Measurements from ENCODE around the gene UHRF2.

Gene UHRF2

DNA sequence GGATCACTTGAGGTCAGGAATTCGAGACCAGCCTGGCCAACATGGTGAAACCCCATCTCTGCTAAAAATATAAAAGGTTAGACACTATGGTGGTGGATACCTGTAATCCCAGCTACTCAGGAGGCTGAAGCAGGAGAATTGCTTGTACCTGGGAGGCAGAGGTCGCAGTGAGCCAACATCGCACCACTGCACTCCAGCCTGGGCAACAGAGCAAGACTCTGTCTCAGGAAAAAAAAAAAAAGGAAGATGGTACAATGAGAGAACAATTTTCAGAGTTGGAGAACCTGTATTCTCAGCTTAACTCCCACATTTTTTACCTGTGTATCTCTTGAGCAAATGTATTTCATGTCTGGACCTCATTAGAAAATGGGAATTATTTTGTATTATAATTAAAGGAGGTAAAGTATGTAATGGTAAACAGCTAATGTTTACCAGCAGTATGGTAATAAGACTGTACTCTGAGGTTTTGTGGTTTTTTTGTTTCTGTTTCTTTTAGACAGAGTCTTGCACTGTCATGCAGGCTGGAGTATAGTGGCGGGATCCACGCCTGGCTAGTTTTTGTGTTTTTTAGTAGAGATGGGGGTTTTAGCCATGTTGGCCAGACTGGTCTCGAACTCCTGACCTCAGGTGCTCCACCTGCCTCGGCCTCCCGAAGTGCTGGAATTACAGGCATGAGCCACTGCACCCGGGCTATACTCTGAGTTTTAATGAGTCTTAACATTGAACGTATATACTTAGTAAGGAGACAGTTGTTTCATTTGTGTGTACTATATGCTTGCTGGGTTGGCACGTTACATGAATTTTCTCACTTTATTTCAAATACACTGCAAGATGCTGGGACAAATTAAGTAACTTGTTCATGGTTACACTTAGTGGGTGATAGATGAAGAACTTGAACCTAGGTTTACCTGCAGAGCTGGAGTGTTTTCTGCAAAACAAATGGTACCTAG lies 16.2 kb downstream of the UHRF2 start:
- DNase-seq (ENCODE audit: low read depth, low spot score) = no peak
- Histone ChIP-seq H3K4me3 (ENCODE audit: insufficient read length, low read depth) (no peak overlapping the region), H3K9ac (ENCODE audit: insufficient read length, low read depth) (no peak overlapping the region), H3K36me3 (ENCODE audit: insufficient read depth, insufficient read length, low read length) (peaks cover 64% of the 10 kb centered on the region), H3K9me3 (ENCODE audit: insufficient read depth, low read length) (no peaks in the 10 kb centered on the region), H3K27me3 (ENCODE audit: insufficient read depth, insufficient read length) (no peaks in the 10 kb centered on the region), H3K4me1 (ENCODE audit: insufficient read depth, insufficient read length) (no peaks in the 10 kb centered on the region)
- TF ChIP-seq ZNF274 (IDR thresholded peaks at IDR 0.05; ENCODE audit: low read depth, low read length) = no peak
- no peak for TF ChIP-seq SUZ12 (IDR thresholded peaks at IDR 0.05; ENCODE audit: extremely low read depth, insufficient read depth, insufficient read length)
- TF ChIP-seq YY1 (IDR thresholded peaks at IDR 0.05; ENCODE audit: insufficient read depth, insufficient read length) = no peak

DNA sequence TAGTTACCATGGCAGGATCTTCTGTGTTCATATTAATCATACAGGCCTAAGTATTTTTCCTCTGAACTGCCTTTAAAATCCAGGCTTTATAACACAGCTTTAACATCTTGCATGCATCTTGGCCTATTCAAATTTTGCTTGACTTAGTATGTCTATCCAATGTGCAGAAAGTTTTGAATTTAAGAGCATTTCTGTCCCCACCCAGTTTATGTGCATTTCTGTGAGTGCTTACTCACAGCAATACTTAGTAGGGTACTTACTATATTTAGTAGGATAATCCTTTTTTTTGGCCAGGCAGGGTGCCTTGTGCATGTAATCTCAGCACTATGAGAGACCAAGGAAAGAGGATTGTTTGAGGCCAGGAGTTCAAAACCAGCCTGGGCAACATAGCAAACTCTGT lies 18.0 kb downstream of the UHRF2 start:
- Histone ChIP-seq H3K9me3 (ENCODE audit: insufficient read depth, low read length) (no peaks in the 10 kb centered on the region), H3K36me3 (ENCODE audit: insufficient read depth, insufficient read length, low read length) (peaks cover 67% of the 10 kb centered on the region), H3K4me1 (ENCODE audit: insufficient read depth, insufficient read length) (no peaks in the 10 kb centered on the region), H3K4me3 (ENCODE audit: insufficient read length, low read depth) (no peak overlapping the region), H3K9ac (ENCODE audit: insufficient read length, low read depth) (no peak overlapping the region), H3K27me3 (ENCODE audit: insufficient read depth, insufficient read length) (no peaks in the 10 kb centered on the region)
- TF ChIP-seq SUZ12 (IDR thresholded peaks at IDR 0.05; ENCODE audit: extremely low read depth, insufficient read depth, insufficient read length) (no peak), YY1 (IDR thresholded peaks at IDR 0.05; ENCODE audit: insufficient read depth, insufficient read length) (no peak), ZNF274 (IDR thresholded peaks at IDR 0.05; ENCODE audit: low read depth, low read length) (no peak)
- no peak for DNase-seq (ENCODE audit: low read depth, low spot score)

DNA sequence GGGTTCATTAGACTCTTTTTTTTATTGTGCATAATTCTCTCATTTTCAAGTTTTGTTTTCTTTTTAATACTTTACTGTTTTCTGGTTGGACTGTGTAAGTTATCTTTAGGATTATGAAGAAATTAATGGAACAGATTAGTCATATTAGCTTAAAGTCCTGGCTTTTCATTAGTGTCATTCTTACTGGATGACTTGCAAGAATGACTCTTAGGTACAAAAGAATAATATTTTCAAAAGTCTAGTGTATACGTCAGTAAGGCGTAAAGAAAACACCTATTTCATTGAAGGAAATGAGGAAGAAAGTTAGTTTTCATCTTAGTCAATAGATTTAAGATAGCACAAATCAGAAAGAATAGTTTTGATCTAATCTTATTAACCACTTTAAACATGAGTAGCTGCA lies 20.4 kb downstream of the UHRF2 start:
- DNase-seq (ENCODE audit: low read depth, low spot score) = no peak
- Histone ChIP-seq H3K9ac (ENCODE audit: insufficient read length, low read depth) (no peak overlapping the region), H3K27me3 (ENCODE audit: insufficient read depth, insufficient read length) (no peaks in the 10 kb centered on the region), H3K9me3 (ENCODE audit: insufficient read depth, low read length) (no peaks in the 10 kb centered on the region), H3K4me3 (ENCODE audit: insufficient read length, low read depth) (no peak overlapping the region), H3K4me1 (ENCODE audit: insufficient read depth, insufficient read length) (no peaks in the 10 kb centered on the region), H3K36me3 (ENCODE audit: insufficient read depth, insufficient read length, low read length) (peaks cover 74% of the 10 kb centered on the region)
- TF ChIP-seq SUZ12 (IDR thresholded peaks at IDR 0.05; ENCODE audit: extremely low read depth, insufficient read depth, insufficient read length) (no peak), ZNF274 (IDR thresholded peaks at IDR 0.05; ENCODE audit: low read depth, low read length) (no peak)

DNA sequence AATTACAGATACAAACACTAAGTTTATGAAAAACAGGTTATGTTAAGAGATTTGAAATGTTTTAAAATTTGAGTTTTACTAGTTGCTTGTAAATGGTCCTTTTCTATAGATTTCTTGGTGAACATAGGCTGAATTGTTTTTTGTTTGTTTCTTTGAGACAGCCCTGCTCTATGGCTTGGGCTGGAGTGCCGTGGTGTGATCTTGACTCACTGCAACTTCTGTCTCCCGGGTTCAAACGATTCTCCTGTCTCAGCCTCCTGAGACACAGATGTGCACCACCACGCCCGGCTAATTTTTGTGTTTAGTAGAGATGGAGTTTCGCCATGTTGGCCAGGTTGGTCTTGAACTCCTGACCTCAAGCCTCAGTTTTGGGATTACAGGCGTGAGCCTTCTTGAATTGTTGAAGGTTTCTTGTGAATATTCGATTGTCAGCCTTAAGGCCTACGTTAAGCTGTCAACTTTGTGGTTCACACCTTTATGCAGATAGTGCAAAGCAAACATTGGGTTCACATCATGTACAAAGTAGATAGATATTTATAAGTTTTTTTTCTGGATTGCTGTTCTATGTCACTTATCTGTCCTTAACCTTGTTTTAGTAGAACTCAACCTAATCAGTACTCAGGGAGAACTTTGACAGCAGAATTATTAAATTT lies 26.2 kb downstream of the UHRF2 start:
- peaks cover 75% of the 10 kb centered on the region for H3K36me3 ChIP-seq (ENCODE audit: insufficient read depth, insufficient read length, low read length)
- H3K27me3 ChIP-seq (ENCODE audit: insufficient read depth, insufficient read length) = no peaks in the 10 kb centered on the region
- no peak overlapping the region for H3K4me3 ChIP-seq (ENCODE audit: insufficient read length, low read depth)
- no peaks in the 10 kb centered on the region for H3K9me3 ChIP-seq (ENCODE audit: insufficient read depth, low read length)
- H3K9ac ChIP-seq (ENCODE audit: insufficient read length, low read depth) = no peak overlapping the region
- TF ChIP-seq YY1 (IDR thresholded peaks at IDR 0.05; ENCODE audit: insufficient read depth, insufficient read length) (no peak), ZNF274 (IDR thresholded peaks at IDR 0.05; ENCODE audit: low read depth, low read length) (no peak), SUZ12 (IDR thresholded peaks at IDR 0.05; ENCODE audit: extremely low read depth, insufficient read depth, insufficient read length) (no peak)
- H3K4me1 ChIP-seq (ENCODE audit: insufficient read depth, insufficient read length) = no peaks in the 10 kb centered on the region
- DNase-seq (ENCODE audit: low read depth, low spot score) = no peak

DNA sequence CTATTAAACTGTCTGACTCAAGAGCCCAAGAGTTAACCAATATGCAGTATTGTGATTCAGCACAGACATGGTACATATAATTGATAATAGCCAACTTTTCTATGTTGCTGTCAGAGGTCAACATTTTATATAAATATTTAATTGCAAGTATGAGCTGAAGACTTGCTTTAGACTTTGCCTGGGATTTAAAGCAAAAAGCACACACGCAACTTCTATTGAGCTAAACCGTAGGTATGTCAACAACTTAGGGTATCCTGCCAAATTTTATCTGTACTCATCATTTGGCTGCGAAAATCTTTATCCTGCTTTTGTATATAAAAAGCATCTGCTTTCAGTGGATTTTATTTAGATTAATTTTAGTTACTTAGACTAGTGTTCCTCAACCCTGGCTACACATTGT lies 27.4 kb downstream of the UHRF2 start:
- H3K4me3 ChIP-seq (ENCODE audit: insufficient read length, low read depth) = no peak overlapping the region
- H3K36me3 ChIP-seq (ENCODE audit: insufficient read depth, insufficient read length, low read length) = peaks cover 66% of the 10 kb centered on the region
- no peak overlapping the region for H3K9ac ChIP-seq (ENCODE audit: insufficient read length, low read depth)
- H3K27me3 ChIP-seq (ENCODE audit: insufficient read depth, insufficient read length) = no peaks in the 10 kb centered on the region
- DNase-seq (ENCODE audit: low read depth, low spot score) = no peak
- TF ChIP-seq SUZ12 (IDR thresholded peaks at IDR 0.05; ENCODE audit: extremely low read depth, insufficient read depth, insufficient read length) (no peak), ZNF274 (IDR thresholded peaks at IDR 0.05; ENCODE audit: low read depth, low read length) (no peak), YY1 (IDR thresholded peaks at IDR 0.05; ENCODE audit: insufficient read depth, insufficient read length) (no peak)
- no peaks in the 10 kb centered on the region for H3K9me3 ChIP-seq (ENCODE audit: insufficient read depth, low read length)
- no peaks in the 10 kb centered on the region for H3K4me1 ChIP-seq (ENCODE audit: insufficient read depth, insufficient read length)

DNA sequence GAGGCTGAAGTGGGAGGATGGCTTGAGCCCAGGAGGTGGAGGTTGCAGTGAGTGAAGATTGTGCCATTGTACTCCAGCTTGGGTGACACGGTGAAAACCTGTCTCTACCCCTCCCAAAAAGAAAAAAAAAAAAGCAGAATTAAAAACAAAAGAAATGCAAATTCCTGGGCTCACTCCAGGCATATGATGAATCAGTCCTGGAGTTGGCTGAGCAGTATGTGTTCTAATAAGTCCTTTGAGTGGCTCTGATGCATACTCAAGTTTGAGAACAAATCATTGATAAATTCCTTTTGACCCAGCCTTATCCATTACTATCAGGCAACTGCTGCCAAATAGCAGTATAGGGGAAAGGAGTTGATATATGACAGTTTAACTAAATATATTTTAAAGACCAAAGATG lies 28.3 kb downstream of the UHRF2 start:
- Histone ChIP-seq H3K36me3 (ENCODE audit: insufficient read depth, insufficient read length, low read length) (peaks cover 65% of the 10 kb centered on the region), H3K9me3 (ENCODE audit: insufficient read depth, low read length) (no peaks in the 10 kb centered on the region), H3K27me3 (ENCODE audit: insufficient read depth, insufficient read length) (no peaks in the 10 kb centered on the region), H3K9ac (ENCODE audit: insufficient read length, low read depth) (no peak overlapping the region), H3K4me1 (ENCODE audit: insufficient read depth, insufficient read length) (no peaks in the 10 kb centered on the region), H3K4me3 (ENCODE audit: insufficient read length, low read depth) (no peak overlapping the region)
- TF ChIP-seq YY1 (IDR thresholded peaks at IDR 0.05; ENCODE audit: insufficient read depth, insufficient read length) (no peak), ZNF274 (IDR thresholded peaks at IDR 0.05; ENCODE audit: low read depth, low read length) (no peak), SUZ12 (IDR thresholded peaks at IDR 0.05; ENCODE audit: extremely low read depth, insufficient read depth, insufficient read length) (no peak)
- DNase-seq (ENCODE audit: low read depth, low spot score) = no peak

DNA sequence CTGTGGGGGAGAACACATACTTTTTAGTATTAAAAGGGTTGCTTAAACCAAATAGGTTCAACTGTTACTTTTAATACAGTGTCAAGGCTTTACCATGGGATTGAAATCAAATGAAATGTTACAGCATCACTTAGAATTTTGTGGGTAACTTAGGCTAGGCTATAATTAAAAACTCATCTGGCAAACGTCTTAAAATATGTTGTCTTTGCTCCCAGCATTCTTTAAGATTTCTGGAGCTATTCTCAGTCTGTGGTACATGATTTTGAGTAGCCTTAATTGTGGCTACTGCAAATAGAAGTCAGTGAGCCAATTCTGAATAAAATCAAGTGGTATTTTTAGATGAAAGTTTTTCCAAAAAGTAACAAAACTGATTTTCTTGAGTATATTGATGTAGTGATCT lies 30.7 kb downstream of the UHRF2 start:
- Histone ChIP-seq H3K9me3 (ENCODE audit: insufficient read depth, low read length) (no peaks in the 10 kb centered on the region), H3K4me1 (ENCODE audit: insufficient read depth, insufficient read length) (no peaks in the 10 kb centered on the region), H3K27me3 (ENCODE audit: insufficient read depth, insufficient read length) (no peaks in the 10 kb centered on the region), H3K9ac (ENCODE audit: insufficient read length, low read depth) (no peak overlapping the region), H3K4me3 (ENCODE audit: insufficient read length, low read depth) (no peak overlapping the region), H3K36me3 (ENCODE audit: insufficient read depth, insufficient read length, low read length) (peaks cover 48% of the 10 kb centered on the region)
- DNase-seq (ENCODE audit: low read depth, low spot score) = no peak
- no peak for TF ChIP-seq YY1 (IDR thresholded peaks at IDR 0.05; ENCODE audit: insufficient read depth, insufficient read length)
- TF ChIP-seq ZNF274 (IDR thresholded peaks at IDR 0.05; ENCODE audit: low read depth, low read length) = no peak
